OCI-M2 (cell line): Measurements from ENCODE around the gene MIAT.
"Not testable (repeated sequence)": the region's sequence is repeated elsewhere in the genome, so short reads cannot be mapped to it uniquely, and the experiment has no call there.

ENCODE experiments used
- DNase-seq: peaks from one replicate; lab custom pipeline; 2025; ENCODE audit not compliant: unreplicated experiment; lab: John Stamatoyannopoulos, UW

Gene MIAT

GRCh38 chr22:26656891-26657851, at the start of gene MIAT:
MIAT (plus strand) TSS chr22:26657588.
- no peak for DNase-seq

DNA sequence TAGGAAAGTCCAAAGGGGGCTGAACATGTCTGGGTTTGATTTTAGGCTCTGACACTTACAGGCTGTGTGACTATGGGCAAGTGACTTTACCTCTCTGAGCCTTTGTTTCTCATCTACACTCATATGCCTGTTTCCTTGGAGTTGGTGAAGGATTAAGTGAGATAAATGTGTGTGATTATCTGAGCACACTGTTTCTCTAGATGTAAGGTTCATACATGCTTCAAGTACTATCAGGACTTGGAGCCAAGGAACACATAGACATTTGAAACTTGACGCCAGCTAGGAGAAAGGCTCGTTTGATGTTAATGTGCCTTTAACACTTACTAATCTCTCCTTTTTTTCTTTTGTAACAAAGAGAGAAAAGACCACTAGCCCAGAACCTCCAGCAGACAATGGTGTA, 49.3 kb upstream of the MIAT start:
- no peak for DNase-seq

DNA sequence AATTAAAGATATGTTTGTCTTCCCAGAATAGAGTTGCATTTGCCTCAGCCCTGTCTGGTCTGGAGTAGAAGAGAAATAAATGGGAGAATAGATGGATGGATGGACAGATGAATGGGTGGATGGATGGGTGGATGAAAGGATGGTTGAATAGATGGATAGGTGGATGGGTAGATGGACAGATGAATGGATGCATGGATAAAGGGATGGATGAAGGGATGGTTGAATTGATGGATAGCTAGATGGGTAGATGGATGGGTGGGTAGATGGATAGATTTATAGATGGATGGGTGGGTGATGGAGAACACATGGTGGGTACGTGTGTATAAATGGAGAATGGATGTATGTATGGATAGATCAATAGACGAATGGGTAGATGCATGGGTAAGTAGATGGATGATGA, 48.1 kb upstream of the MIAT start:
- DNase-seq, result no peak

GRCh38 chr22:26610072-26610958, 47.1 kb upstream of the MIAT start:
- no peak for DNase-seq

GRCh38 chr22:26610996-26611395, 46.4 kb upstream of the MIAT start:
- no peak for DNase-seq

DNA sequence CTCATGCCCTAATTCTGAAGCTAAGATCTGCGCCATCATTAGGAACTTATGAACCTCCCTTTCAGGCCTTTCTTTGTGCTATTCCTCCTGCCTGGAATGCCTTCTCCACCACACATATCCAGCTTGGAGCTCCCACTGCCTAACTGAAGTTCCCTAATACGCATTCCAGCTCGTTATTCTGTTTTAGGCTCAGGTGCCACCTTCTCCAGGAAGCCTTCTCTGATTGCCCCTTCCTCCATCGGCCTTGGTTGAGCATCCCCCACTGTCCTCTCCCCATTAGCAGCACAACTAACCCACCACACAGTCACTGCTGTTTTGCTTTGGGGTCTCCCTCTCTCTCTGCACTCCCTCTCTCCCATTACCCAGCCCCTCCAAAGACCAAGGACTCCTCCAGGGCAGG, 44.7 kb upstream of the MIAT start:
- DNase-seq, result no peak

DNA sequence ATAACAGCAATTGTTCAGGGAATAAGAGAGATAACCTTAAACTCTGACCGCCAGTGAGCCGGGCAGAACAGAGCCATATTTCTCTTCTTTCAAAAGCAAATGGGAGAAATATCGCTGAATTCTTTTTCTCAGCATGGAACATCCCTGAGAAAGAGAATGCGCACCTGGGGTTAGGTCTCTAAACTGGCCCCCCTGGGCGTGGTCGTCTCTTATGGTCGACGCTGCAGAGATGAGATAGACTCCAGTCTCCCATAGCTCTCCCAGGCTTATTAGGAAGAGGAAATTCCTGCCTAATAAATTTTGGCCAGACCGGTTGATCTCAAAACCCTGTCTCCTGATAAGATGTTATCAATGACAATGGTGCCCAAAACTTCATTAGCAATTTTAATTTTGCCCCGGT, 43.6 kb upstream of the MIAT start:
- not testable (repeated sequence) for DNase-seq

- no peak for DNase-seq
These were observed 43.1 kb upstream of the MIAT start for GRCh38 chr22:26614322-26614721.

DNA sequence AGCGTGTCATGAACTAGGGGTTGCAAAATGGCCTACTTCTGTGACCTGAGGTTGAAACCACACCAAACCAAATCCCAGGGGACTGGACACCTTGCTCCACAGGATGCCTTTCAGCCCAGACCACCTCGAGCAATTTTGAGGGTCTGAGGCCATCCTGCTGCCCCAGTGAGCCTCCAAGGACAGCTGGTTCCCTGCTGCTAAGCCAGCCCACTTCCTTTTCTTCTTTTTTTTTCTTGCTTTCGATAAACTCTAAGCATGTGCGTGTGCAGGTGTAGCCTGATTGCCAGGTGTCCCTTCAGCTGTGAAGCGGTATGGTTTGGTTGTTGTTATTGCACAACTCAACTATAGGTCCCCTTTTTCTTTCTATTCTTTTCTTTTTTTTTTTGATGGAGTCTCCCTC, 42.2 kb upstream of the MIAT start:
- no peak for DNase-seq

DNA sequence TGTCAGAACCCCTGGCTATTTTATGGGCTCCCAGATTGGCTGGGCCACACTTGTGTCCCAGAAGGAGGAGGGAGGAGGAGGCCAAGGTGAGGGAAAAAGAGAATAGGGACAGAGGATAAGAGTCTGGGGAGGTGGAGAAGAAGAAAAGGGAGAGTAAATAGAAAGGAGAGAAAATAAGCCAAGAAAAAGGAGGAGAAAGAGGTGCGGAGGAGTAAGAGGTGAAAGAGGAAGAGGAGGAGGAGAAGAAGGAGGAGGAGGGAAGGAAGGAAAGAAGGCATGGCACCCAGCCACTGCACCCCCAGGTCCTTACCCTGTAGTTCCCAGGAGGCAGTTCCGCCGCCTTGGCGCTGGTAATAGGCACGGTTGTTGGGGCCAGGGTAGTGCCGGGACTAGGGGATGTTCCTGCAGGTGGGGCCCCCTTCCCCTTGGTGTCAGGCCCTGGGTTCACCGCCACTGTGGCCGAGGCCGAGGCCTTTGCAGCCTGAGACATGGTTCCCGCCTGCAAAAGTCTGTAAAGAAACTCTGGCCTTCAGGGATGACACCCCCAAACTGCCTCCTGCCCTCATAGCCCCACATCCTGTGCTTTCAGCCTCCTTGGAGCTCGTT, 41.5 kb upstream of the MIAT start:
- no peak for DNase-seq

DNA sequence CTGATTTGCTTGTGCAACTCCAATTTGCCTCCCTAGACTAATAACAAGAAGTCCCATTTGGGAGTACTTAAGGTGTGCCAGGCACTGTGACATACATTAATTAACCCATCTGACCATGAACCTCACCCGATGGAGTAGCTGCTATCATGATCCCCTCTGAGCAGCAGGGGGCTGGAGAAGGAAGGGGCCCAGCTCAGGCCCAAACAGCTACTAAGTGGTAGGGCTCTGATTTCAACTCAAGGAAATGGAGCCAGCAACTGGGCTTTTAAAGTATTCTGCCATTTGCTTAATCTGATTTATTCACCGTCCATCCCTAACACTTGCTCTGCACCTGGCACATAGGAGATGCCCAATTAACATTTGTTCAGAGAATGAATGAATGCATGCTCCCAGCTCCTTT, 40.7 kb upstream of the MIAT start:
- DNase-seq, result no peak

- DNase-seq, result no peak
These were observed 39.9 kb upstream of the MIAT start, which contains the start of gene CRYBB1 for GRCh38 chr22:26617271-26618199. CRYBB1 (minus strand) TSS chr22:26618027; CDS start chr22:26616319, 1,708 bp downstream.

GRCh38 chr22:26618455-26618854, 38.9 kb upstream of the MIAT start:
- DNase-seq, result no peak

- no peak for DNase-seq
These were observed 37.9 kb upstream of the MIAT start for GRCh38 chr22:26619510-26619909.

DNA sequence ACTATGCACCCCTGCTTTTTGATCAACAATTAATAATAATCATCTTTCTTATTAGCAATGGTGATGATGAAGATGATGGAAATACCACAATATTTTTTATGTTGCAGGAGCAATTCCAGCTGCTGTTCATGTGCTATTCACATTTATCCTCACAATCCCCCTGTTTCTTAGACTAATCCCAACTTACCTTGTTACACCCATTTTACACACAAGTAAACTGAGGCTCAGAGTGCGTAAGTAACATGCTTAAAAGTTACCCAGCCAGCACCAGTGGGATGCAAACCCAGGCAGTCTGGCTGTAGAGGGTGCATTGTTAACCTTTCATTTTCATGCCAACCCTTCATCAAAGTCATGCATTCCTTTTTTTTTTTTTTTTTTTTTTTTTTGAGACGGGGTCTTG, 37.2 kb upstream of the MIAT start:
- DNase-seq, result no peak

- no peak for DNase-seq
These were observed 35.7 kb upstream of the MIAT start, which contains the start of gene CRYBA4 for GRCh38 chr22:26621663-26622062. CRYBA4 (plus strand) TSS chr22:26621963; CDS start chr22:26622597, 634 bp downstream.

- no peak for DNase-seq
These were observed 33.4 kb upstream of the MIAT start for GRCh38 chr22:26623984-26624383.

DNA sequence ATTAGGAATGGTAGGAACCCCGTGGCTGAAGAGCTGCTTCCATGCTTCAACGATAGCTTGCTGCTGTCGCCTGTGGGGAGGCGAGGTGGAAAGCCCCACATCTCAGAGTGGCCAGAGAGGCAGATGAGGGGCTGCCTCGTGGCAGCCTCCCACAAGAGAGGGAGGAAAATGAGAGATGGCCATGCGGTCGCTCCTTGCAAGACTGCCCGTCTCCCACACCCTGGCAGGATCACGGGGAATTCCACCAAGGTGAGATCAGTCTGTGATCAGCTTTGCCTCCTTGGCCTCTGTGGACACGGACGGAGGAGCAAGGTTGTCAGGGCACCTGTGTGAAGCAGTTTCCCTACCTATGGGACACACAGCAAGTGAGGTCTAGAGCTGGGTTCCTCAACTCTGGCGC, 32.6 kb upstream of the MIAT start:
- DNase-seq, result no peak

DNA sequence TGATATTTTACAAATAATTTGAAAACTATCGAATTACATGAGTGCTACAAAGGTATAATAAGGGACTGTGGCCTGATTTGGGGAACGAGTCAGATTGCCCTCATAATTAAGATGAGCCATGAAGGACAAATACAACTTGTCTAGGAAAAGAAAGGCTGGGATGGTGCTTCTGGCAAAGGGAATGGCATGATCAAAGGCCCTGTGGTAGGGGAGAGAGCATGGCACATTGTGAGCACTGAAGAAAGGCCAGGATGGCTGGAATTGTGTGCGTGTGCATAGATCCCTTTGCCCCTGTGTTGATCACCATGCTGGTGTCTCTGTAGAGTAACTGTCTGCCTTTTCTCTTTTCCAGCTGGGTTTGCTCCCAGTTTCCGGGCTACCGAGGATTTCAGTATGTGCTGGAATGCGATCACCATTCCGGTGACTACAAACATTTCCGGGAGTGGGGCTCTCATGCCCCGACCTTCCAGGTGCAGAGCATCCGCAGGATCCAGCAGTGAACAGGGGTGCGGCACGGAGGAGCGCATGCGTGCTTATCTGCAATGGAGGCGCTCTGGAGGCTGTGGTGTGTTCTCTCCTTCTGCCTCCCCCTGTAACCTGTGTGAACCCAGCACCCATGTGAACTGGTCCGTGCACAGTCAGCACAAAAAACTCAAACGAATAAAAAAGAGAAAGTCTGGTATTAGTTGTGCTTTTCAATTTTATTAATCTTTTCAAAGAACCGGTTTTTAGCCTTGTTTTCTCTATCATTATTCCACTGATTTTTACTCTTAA, 27.2 kb upstream of the MIAT start:
- DNase-seq, result no peak
